ENCODE measurements around the gene FAM163A. TPM values are rescaled to one million over a fixed set of nuclear protein-coding genes. Genes with fewer than 3 reads are reported as not detected.
"Not testable (repeated sequence)": the region's sequence is repeated elsewhere in the genome, so short reads cannot be mapped to it uniquely, and the experiment has no call there.

Gene FAM163A
- under 1 TPM in 4 of 7 donors, not detected in 3; 0.10 to 0.72 (median 0.47) TPM for total RNA-seq
- 1 to 10 TPM in 1 of 2 donors, under 1 TPM in 1; 0.16 to 1.7 TPM for polyA plus RNA-seq
- long read RNA-seq, donor 1, partial matches to known transcripts = 0 of 1 reads
- long read RNA-seq, donor 1, other reads (novel, unspliced or antisense) = 1 of 1 reads
- long read RNA-seq, donor 2 = 0 reads
- long read RNA-seq, donor 3 = 0 reads

DNA sequence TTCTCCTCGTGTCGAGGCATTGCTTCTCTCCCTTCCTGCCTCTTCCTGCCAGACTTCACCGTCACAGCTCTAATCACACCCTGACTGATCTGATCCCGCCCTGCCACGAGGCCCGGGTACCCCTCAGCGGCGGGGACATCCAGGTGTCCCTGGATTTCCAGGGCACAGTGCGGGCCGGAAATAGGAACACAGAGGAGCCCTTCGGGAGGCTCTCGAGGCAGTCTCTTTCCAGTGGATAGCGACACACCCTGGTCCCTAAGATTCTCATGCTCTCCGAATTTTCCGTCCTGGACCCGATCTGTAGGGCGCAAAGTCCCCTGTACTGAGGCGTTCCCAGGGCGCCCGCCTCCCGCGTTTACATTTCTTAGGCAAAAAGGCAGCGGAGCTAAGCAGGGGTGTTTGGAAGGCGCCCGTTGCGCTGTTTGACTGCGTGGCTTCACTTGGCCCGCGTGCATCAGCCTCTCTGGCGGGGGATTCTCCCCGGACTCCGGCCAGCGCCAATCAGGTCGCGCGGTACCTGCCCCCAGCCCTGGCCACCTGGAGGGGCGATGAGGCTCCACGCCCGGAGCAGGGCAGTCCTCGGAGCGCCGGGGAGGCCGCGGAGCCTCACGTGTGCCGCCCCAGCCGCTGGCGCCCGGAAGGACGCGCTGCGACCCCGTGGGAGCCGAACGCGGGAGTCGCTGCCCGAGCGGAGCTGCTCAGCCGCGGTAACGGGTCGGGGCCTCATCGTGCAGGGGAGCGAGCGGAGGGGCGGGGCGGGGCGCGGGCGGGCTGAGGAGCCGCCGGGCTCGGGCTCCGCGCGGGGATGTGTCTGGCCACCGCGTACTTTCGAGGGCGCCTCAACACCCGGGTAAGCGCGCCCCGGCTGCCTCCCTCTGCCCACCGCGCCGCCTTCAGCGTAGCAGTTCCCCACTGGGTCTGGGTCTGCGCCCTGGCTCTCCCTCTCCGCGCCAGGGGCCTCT lies at the start of gene FAM163A:
Gene FAM163A, plus strand, starts transcription at position 575 of the 962 bp plus-strand sequence. CDS start 69,807 bp downstream, outside the sequence.
- Histone ChIP-seq H3K36me3 (no peaks in the 10 kb centered on the region), H3K27me3 (no peaks in the 10 kb centered on the region), H3K27ac (no peak within 1 kb of the TSS), H3K4me1 (ENCODE audit: insufficient read depth) (peaks cover 7% of the 10 kb centered on the region), H3K4me3 (peak within 1 kb of the TSS; percentile 16), H3K9me3 (no peaks in the 10 kb centered on the region)
- intact Hi-C loops (cut with DNase I) = no loop called here
- 1% methylated on average over 24 to 92 of the region's 92 CpGs for WGBS, 3 donors
- no peak for TF ChIP-seq EP300 (IDR thresholded peaks at IDR 0.05)
- TF ChIP-seq, protein P1, sequence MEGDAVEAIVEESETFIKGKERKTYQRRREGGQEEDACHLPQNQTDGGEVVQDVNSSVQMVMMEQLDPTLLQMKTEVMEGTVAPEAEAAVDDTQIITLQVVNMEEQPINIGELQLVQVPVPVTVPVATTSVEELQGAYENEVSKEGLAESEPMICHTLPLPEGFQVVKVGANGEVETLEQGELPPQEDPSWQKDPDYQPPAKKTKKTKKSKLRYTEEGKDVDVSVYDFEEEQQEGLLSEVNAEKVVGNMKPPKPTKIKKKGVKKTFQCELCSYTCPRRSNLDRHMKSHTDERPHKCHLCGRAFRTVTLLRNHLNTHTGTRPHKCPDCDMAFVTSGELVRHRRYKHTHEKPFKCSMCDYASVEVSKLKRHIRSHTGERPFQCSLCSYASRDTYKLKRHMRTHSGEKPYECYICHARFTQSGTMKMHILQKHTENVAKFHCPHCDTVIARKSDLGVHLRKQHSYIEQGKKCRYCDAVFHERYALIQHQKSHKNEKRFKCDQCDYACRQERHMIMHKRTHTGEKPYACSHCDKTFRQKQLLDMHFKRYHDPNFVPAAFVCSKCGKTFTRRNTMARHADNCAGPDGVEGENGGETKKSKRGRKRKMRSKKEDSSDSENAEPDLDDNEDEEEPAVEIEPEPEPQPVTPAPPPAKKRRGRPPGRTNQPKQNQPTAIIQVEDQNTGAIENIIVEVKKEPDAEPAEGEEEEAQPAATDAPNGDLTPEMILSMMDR (IDR thresholded peaks at IDR 0.05) = no peak
- no peak for TF ChIP-seq POLR2A (IDR thresholded peaks at IDR 0.05)
- DNase-seq = peak in 1 of 5 donors; percentile 18

DNA sequence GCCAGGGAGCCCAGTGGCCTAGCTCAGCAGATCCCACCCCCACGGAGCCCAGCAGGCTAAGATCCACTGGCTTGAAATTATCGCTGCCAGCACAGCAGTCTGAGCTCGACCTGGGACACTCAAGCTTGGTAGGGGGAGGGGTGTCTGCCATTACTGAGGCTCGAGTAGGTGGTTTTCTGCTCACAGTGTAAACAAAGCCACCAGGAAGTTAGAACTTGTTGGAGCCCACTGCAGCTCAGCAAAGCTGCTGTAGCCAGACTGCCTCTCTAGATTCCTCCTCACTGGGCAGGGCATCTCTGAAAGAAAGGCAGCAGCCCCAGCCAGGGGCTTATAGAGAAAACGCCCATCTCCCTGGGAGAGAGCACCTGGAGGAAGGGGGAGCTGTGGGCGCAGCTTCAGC lies 48.6 kb upstream of the FAM163A start:
- intact Hi-C loops (cut with DNase I); DNase-seq; H3K27ac ChIP-seq; H3K4me3 ChIP-seq; H3K9me3 ChIP-seq; H3K4me1 ChIP-seq (ENCODE audit: insufficient read depth); H3K27me3 ChIP-seq; H3K36me3 ChIP-seq: not testable (repeated sequence)
- WGBS, 3 donors = 44 to 51% (median 50%) methylated on average over 6 of the region's 6 CpGs

DNA sequence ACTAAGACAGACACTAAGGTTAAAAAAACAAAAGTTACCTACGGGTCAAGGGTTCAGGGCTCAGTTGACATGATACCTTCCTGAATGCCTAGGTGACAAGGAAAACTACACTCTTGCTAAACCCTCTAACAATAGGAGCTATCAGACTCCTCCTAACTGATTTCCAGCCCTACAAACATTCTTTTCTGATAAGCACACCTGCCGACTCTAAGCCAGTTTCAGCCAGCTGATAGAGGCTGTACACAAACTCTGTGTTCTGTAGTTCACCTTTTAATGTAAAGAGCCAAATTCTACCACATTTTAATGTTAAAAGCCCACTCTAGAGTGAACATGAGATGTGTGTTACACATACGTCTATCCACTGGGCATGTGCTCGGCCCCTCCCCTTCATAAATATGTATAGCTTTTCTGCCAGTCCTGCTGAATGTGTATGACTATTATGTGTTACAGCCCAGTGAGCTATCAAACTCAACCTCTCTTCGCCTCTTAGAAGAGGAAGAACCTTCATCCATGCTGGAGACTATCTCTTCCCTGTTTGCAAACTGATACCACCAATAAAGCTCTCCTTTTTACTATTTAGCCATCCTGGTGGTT lies 40.0 kb upstream of the FAM163A start:
- no peak for DNase-seq
- Histone ChIP-seq H3K4me3 (no peak overlapping the region), H3K4me1 (ENCODE audit: insufficient read depth) (no peaks in the 10 kb centered on the region), H3K27ac (no peak overlapping the region), H3K36me3 (no peaks in the 10 kb centered on the region), H3K9me3 (no peaks in the 10 kb centered on the region), H3K27me3 (no peaks in the 10 kb centered on the region)
- 76 to 81% (median 79%) methylated on average over 5 of the region's 5 CpGs for WGBS, 3 donors
- TF ChIP-seq POLR2A (IDR thresholded peaks at IDR 0.05) = no peak
- TF ChIP-seq, protein P1 (IDR thresholded peaks at IDR 0.05) = no peak
- TF ChIP-seq EP300 (IDR thresholded peaks at IDR 0.05) = no peak
- intact Hi-C loops (cut with DNase I) = loop anchor here in 3 of 4 donors (10.0 kb wide), 2 partner anchors 472 to 482 kb away; no protein-coding TSS in a partner anchor

DNA sequence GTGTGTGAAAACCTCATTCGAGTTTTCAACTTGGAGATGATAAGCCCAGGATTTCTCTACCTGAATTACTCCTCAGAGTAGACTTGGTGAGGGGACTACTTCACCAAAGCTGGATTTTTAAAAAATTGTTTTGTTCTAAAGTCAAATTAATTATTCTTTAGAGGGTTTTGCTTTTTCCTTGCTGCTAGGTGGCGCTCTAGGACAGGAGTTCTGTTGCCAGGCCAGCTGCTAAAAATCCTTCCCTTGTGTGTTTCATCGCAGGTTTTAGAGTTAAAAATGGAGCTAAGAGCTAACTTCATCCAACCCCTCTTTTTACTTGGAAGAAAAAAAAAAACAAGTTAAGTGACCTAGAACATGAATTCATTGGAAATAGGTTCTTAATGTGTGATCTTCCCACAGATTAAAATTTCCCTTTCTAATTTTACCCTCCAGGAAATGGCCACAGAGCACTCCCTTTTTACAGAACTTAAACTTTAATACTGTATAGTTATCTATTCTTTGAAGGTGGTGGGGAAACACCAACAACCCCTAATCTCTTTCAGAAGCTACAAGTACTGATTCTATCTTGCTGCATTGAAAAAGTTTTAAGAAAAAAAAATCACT lies 36.7 kb upstream of the FAM163A start:
- H3K36me3 ChIP-seq = no peaks in the 10 kb centered on the region
- WGBS, 3 donors = 1 to 3% (median 3%) methylated on average over 3 of the region's 3 CpGs
- peak; percentile 52 to 69 (median 60) for DNase-seq
- no peaks in the 10 kb centered on the region for H3K27me3 ChIP-seq
- no peaks in the 10 kb centered on the region for H3K9me3 ChIP-seq
- no peak overlapping the region for H3K4me3 ChIP-seq
- no peaks in the 10 kb centered on the region for H3K4me1 ChIP-seq (ENCODE audit: insufficient read depth)
- intact Hi-C loops (cut with DNase I) = loop anchor here (2.0 to 10.0 kb wide), 6 partner anchors 101 to 478 kb away; no protein-coding TSS in a partner anchor
- TF ChIP-seq, protein P1 (IDR thresholded peaks at IDR 0.05) = peak; percentile 22 to 76 (median 61)
- no peak for TF ChIP-seq EP300 (IDR thresholded peaks at IDR 0.05)
- no peak overlapping the region for H3K27ac ChIP-seq
